ENCODE measurements around the gene DHX34.

The DHX34 gene

GRCh38 chr19:47377208-47377701 lies 28.1 kb downstream of the DHX34 start:
- Histone ChIP-seq H3K27ac (ENCODE audit: low read depth, low read length) (no peak overlapping the region), H3K9me3 (ENCODE audit: insufficient read depth, low read length) (no peaks in the 10 kb centered on the region), H3K79me2 (ENCODE audit: insufficient read depth, low read length) (no peaks in the 10 kb centered on the region), H3K36me3 (ENCODE audit: low read length) (no peaks in the 10 kb centered on the region), H3K4me2 (ENCODE audit: low read depth, low read length, poor library complexity, severe bottlenecking) (no peak overlapping the region), H3K9ac (ENCODE audit: low read length) (no peak overlapping the region), H3K4me3 (ENCODE audit: insufficient read depth, low read length, poor library complexity, severe bottlenecking) (no peak overlapping the region), H3K9me2 (replicated peaks; ENCODE audit: insufficient read depth, low read length) (no peaks in the 10 kb centered on the region), H2AFZ (ENCODE audit: low read depth, low read length, severe bottlenecking) (no peak overlapping the region), H3K27me3 (ENCODE audit: low read length) (no peaks in the 10 kb centered on the region), H3F3A (ENCODE audit: insufficient read depth) (no peaks in the 10 kb centered on the region), H4K20me1 (ENCODE audit: low read depth, low read length) (no peaks in the 10 kb centered on the region)
- TF ChIP-seq CTCF (IDR thresholded peaks at IDR 0.05; ENCODE audit: insufficient read depth, low read length, poor library complexity, severe bottlenecking): no peak
- TF ChIP-seq EZH2phosphoT487 (conservative IDR thresholded peaks at IDR 0.05; ENCODE audit: low read length): no peak

GRCh38 chr19:47377801-47378200 lies 28.7 kb downstream of the DHX34 start:
- H3K4me3 ChIP-seq (ENCODE audit: insufficient read depth, low read length, poor library complexity, severe bottlenecking): no peak overlapping the region
- no peaks in the 10 kb centered on the region for H3K9me2 ChIP-seq (replicated peaks; ENCODE audit: insufficient read depth, low read length)
- no peaks in the 10 kb centered on the region for H3F3A ChIP-seq (ENCODE audit: insufficient read depth)
- no peaks in the 10 kb centered on the region for H3K36me3 ChIP-seq (ENCODE audit: low read length)
- H3K9ac ChIP-seq (ENCODE audit: low read length): no peak overlapping the region
- no peak overlapping the region for H2AFZ ChIP-seq (ENCODE audit: low read depth, low read length, severe bottlenecking)
- no peak for TF ChIP-seq CTCF (IDR thresholded peaks at IDR 0.05; ENCODE audit: insufficient read depth, low read length, poor library complexity, severe bottlenecking)
- TF ChIP-seq EZH2phosphoT487 (conservative IDR thresholded peaks at IDR 0.05; ENCODE audit: low read length): no peak
- no peaks in the 10 kb centered on the region for H4K20me1 ChIP-seq (ENCODE audit: low read depth, low read length)
- H3K27ac ChIP-seq (ENCODE audit: low read depth, low read length): no peak overlapping the region
- no peaks in the 10 kb centered on the region for H3K79me2 ChIP-seq (ENCODE audit: insufficient read depth, low read length)
- H3K4me2 ChIP-seq (ENCODE audit: low read depth, low read length, poor library complexity, severe bottlenecking): no peak overlapping the region
- no peaks in the 10 kb centered on the region for H3K27me3 ChIP-seq (ENCODE audit: low read length)
- no peaks in the 10 kb centered on the region for H3K9me3 ChIP-seq (ENCODE audit: insufficient read depth, low read length)

- Histone ChIP-seq H3K9me2 (replicated peaks; ENCODE audit: insufficient read depth, low read length) (no peaks in the 10 kb centered on the region), H2AFZ (ENCODE audit: low read depth, low read length, severe bottlenecking) (no peak overlapping the region), H3K9me3 (ENCODE audit: insufficient read depth, low read length) (no peaks in the 10 kb centered on the region), H3K27ac (ENCODE audit: low read depth, low read length) (no peak overlapping the region), H3K36me3 (ENCODE audit: low read length) (no peaks in the 10 kb centered on the region), H3K27me3 (ENCODE audit: low read length) (no peaks in the 10 kb centered on the region), H4K20me1 (ENCODE audit: low read depth, low read length) (no peaks in the 10 kb centered on the region), H3K4me2 (ENCODE audit: low read depth, low read length, poor library complexity, severe bottlenecking) (no peak overlapping the region), H3K79me2 (ENCODE audit: insufficient read depth, low read length) (no peaks in the 10 kb centered on the region), H3K9ac (ENCODE audit: low read length) (no peak overlapping the region), H3K4me3 (ENCODE audit: insufficient read depth, low read length, poor library complexity, severe bottlenecking) (no peak overlapping the region), H3F3A (ENCODE audit: insufficient read depth) (no peaks in the 10 kb centered on the region)
- TF ChIP-seq EZH2phosphoT487 (conservative IDR thresholded peaks at IDR 0.05; ENCODE audit: low read length): no peak
- TF ChIP-seq CTCF (IDR thresholded peaks at IDR 0.05; ENCODE audit: insufficient read depth, low read length, poor library complexity, severe bottlenecking): no peak
Measured at GRCh38 chr19:47378246-47378645, 29.1 kb downstream of the DHX34 start.

Measured in SU-DHL-6 (cell line).